Esophagus (tissue), 2 donors: ENCODE data around the gene CPVL. TPM values are rescaled to one million over a fixed set of nuclear protein-coding genes. Genes with fewer than 3 reads are reported as not detected.

Experiments
- H3K27ac ChIP-seq, 2 donors: one replicate each; pipeline ENCODE4 v1.5.1; 2013; ENCODE audit warnings: low read depth in 2 of 2, mild to moderate bottlenecking in 2 of 2, inconsistent platforms in 1 of 2, low read length in 1 of 2, moderate library complexity in 1 of 2
- H3K27me3 ChIP-seq, 2 donors: one replicate each; pipeline ENCODE4 v1.6.1; 2013; ENCODE audit warnings: low read length in 2 of 2, control low read depth in 1 of 2, mild to moderate bottlenecking in 1 of 2; ENCODE audit not compliant: insufficient read depth in 2 of 2, control insufficient read depth in 1 of 2
- H3K36me3 ChIP-seq, 2 donors: one replicate each; pipeline ENCODE4 v1.6.1; 2013; ENCODE audit warnings: low read length in 1 of 2; ENCODE audit not compliant: control insufficient read depth in 2 of 2, insufficient read depth in 2 of 2
- H3K4me1 ChIP-seq, 2 donors: one replicate each; pipeline ENCODE4 v1.6.1; 2013; ENCODE audit warnings: low read length in 1 of 2; ENCODE audit not compliant: control insufficient read depth in 2 of 2, insufficient read depth in 2 of 2
- H3K4me3 ChIP-seq, 2 donors: one replicate each; pipeline ENCODE4 v1.5.1; 2013; ENCODE audit warnings: low read length in 2 of 2, mild to moderate bottlenecking in 2 of 2, low read depth in 1 of 2, moderate library complexity in 1 of 2
- H3K9me3 ChIP-seq, 2 donors: one replicate each; pipeline ENCODE4 v1.6.1; 2013; ENCODE audit warnings: mild to moderate bottlenecking in 2 of 2, low read depth in 1 of 2, low read length in 1 of 2, moderate library complexity in 1 of 2; ENCODE audit not compliant: control insufficient read depth in 2 of 2, insufficient read depth in 1 of 2
- WGBS, 2 donors: extraction: QIAGEN DNeasy Blood & Tissue Kit; methylation state at CpG; one replicate each; pipeline ENCODE4 v1.1.7; 2013; 5-methylcytosine and 5-hydroxymethylcytosine counted together
- polyA plus RNA-seq, 2 donors: library from polyadenylated mRNA; stranded (reverse); fragments of 200-250 nt; gene quantifications; one replicate each; pipeline ENCODE4 v1.2.3, GENCODE V29; 2013
- donor health status: healthy with polysubstance abuse.
- donor health status: Bipolar disorder and iron deficiency.

CPVL gene
- polyA plus RNA-seq, 2 donors, result 4.6 to 9.5 TPM

- H3K27me3 ChIP-seq, result no peaks in the 10 kb centered on the region
- no peaks in the 10 kb centered on the region for H3K9me3 ChIP-seq
- WGBS, 2 donors, result 90 to 92% methylated on average over 6 of the region's 6 CpGs
- no peaks in the 10 kb centered on the region for H3K4me1 ChIP-seq
- no peak overlapping the region for H3K27ac ChIP-seq
- no peak overlapping the region for H3K4me3 ChIP-seq
- H3K36me3 ChIP-seq, result no peaks in the 10 kb centered on the region
Measured at GRCh38 chr7:29185613-29186012, 39.3 kb upstream of the CPVL start.

- H3K4me1 ChIP-seq, result no peaks in the 10 kb centered on the region
- WGBS, 2 donors, result 89 to 92% methylated on average over 2 of the region's 2 CpGs
- H3K27me3 ChIP-seq, result no peaks in the 10 kb centered on the region
- H3K27ac ChIP-seq, result no peak overlapping the region
- H3K4me3 ChIP-seq, result no peak overlapping the region
- H3K36me3 ChIP-seq, result no peaks in the 10 kb centered on the region
- no peaks in the 10 kb centered on the region for H3K9me3 ChIP-seq
Measured at GRCh38 chr7:29184599-29184998, 38.3 kb upstream of the CPVL start.

- Histone ChIP-seq H3K9me3 (no peaks in the 10 kb centered on the region), H3K27me3 (no peaks in the 10 kb centered on the region), H3K27ac (no peak overlapping the region), H3K4me3 (no peak overlapping the region), H3K4me1 (no peaks in the 10 kb centered on the region), H3K36me3 (no peaks in the 10 kb centered on the region)
- WGBS, 2 donors, result 77 to 89% methylated on average over 1 of the region's 1 CpG
Measured at GRCh38 chr7:29179115-29179514, 32.8 kb upstream of the CPVL start.

GRCh38 chr7:29177963-29178600 is 31.7 kb upstream of the CPVL start:
- Histone ChIP-seq H3K27me3 (no peaks in the 10 kb centered on the region), H3K36me3 (no peaks in the 10 kb centered on the region), H3K4me3 (no peak overlapping the region), H3K9me3 (no peaks in the 10 kb centered on the region), H3K27ac (no peak overlapping the region), H3K4me1 (no peaks in the 10 kb centered on the region)
- whole genome bisulfite sequencing, 2 donors, result 34 to 41% methylated on average over 9 of the region's 9 CpGs

- Histone ChIP-seq H3K27me3 (no peaks in the 10 kb centered on the region), H3K27ac (no peak overlapping the region), H3K4me1 (no peaks in the 10 kb centered on the region), H3K36me3 (no peaks in the 10 kb centered on the region), H3K4me3 (no peak overlapping the region), H3K9me3 (no peaks in the 10 kb centered on the region)
- 75 to 87% methylated on average over 3 of the region's 3 CpGs for WGBS, 2 donors
Measured at GRCh38 chr7:29173458-29173857, 27.1 kb upstream of the CPVL start.

GRCh38 chr7:29170781-29171180 is 24.4 kb upstream of the CPVL start:
- Histone ChIP-seq H3K4me3 (no peak overlapping the region), H3K27ac (no peak overlapping the region), H3K4me1 (no peaks in the 10 kb centered on the region), H3K27me3 (no peaks in the 10 kb centered on the region), H3K9me3 (peaks cover 0 to 3% of the 10 kb centered on the region in 2 donors), H3K36me3 (no peaks in the 10 kb centered on the region)
- 83 to 84% methylated on average over 7 of the region's 7 CpGs for WGBS, 2 donors

- Histone ChIP-seq H3K4me1 (no peaks in the 10 kb centered on the region), H3K4me3 (no peak overlapping the region), H3K9me3 (peaks cover 0 to 3% of the 10 kb centered on the region in 2 donors), H3K36me3 (no peaks in the 10 kb centered on the region), H3K27ac (no peak overlapping the region), H3K27me3 (no peaks in the 10 kb centered on the region)
- WGBS, 2 donors, result 55 to 93% methylated on average over 1 of the region's 1 CpG
Measured at GRCh38 chr7:29167721-29168120, 21.4 kb upstream of the CPVL start.

GRCh38 chr7:29163854-29164253 is 17.5 kb upstream of the CPVL start:
- no peaks in the 10 kb centered on the region for H3K36me3 ChIP-seq
- 46 to 55% methylated on average over 3 of the region's 3 CpGs for WGBS, 2 donors
- H3K9me3 ChIP-seq, result peaks cover 0 to 3% of the 10 kb centered on the region in 2 donors
- H3K27ac ChIP-seq, result no peak overlapping the region
- no peaks in the 10 kb centered on the region for H3K4me1 ChIP-seq
- peaks cover 0 to 3% of the 10 kb centered on the region in 2 donors for H3K27me3 ChIP-seq
- H3K4me3 ChIP-seq, result no peak overlapping the region

GRCh38 chr7:29162577-29162976 is 16.2 kb upstream of the CPVL start:
- H3K4me3 ChIP-seq, result no peak overlapping the region
- WGBS, 2 donors, result 85 to 86% methylated on average over 6 of the region's 6 CpGs
- H3K9me3 ChIP-seq, result peaks cover 0 to 3% of the 10 kb centered on the region in 2 donors
- no peaks in the 10 kb centered on the region for H3K36me3 ChIP-seq
- peaks cover 0 to 3% of the 10 kb centered on the region in 2 donors for H3K27me3 ChIP-seq
- H3K4me1 ChIP-seq, result no peaks in the 10 kb centered on the region
- H3K27ac ChIP-seq, result no peak overlapping the region

GRCh38 chr7:29161231-29161630 is 14.9 kb upstream of the CPVL start:
- Histone ChIP-seq H3K36me3 (no peaks in the 10 kb centered on the region), H3K4me3 (no peak overlapping the region), H3K27me3 (peaks cover 0 to 3% of the 10 kb centered on the region in 2 donors), H3K9me3 (peaks cover 0 to 3% of the 10 kb centered on the region in 2 donors), H3K27ac (no peak overlapping the region), H3K4me1 (no peaks in the 10 kb centered on the region)
- WGBS, 2 donors, result 88 to 89% methylated on average over 4 of the region's 4 CpGs
